ENCODE measurements around the gene TSPAN3. TPM values are rescaled to one million over a fixed set of nuclear protein-coding genes. Genes with fewer than 3 reads are reported as not detected.

Gene TSPAN3
- polyA plus RNA-seq, 1 donor = 556 TPM

- Histone ChIP-seq H3K9me3 (ENCODE audit: control insufficient read depth, low read depth, low read length) (no peaks in the 10 kb centered on the region), H3K27ac (ENCODE audit: low read length) (no peak overlapping the region), H3K36me3 (ENCODE audit: control insufficient read depth, insufficient read depth, low read length) (no peaks in the 10 kb centered on the region), H3K4me1 (ENCODE audit: control insufficient read depth, insufficient read depth, low read length) (peaks cover 48% of the 10 kb centered on the region), H3K4me3 (ENCODE audit: low read length) (no peak overlapping the region), H3K27me3 (ENCODE audit: control insufficient read depth, insufficient read depth, low read length) (peaks cover 15% of the 10 kb centered on the region)
- peak in 1 of 2 donors; percentile 38 for DNase-seq
- WGBS (ENCODE audit: insufficient coverage, low lambda C conversion rate) = no CpG with 5 or more reads among the region's 21 CpGs
Measured at GRCh38 chr15:77029166-77030047, 41.5 kb downstream of the TSPAN3 start.

- no peak for DNase-seq
- peaks cover 41% of the 10 kb centered on the region for H3K4me1 ChIP-seq (ENCODE audit: control insufficient read depth, insufficient read depth, low read length)
- no peaks in the 10 kb centered on the region for H3K36me3 ChIP-seq (ENCODE audit: control insufficient read depth, insufficient read depth, low read length)
- peaks cover 15% of the 10 kb centered on the region for H3K27me3 ChIP-seq (ENCODE audit: control insufficient read depth, insufficient read depth, low read length)
- H3K9me3 ChIP-seq (ENCODE audit: control insufficient read depth, low read depth, low read length) = no peaks in the 10 kb centered on the region
- no CpG with 5 or more reads among the region's 22 CpGs for WGBS (ENCODE audit: insufficient coverage, low lambda C conversion rate)
- H3K4me3 ChIP-seq (ENCODE audit: low read length) = peak overlapping the region; percentile 38
- H3K27ac ChIP-seq (ENCODE audit: low read length) = no peak overlapping the region
Measured at GRCh38 chr15:77028451-77029165, 42.3 kb downstream of the TSPAN3 start.

- Histone ChIP-seq H3K9me3 (ENCODE audit: control insufficient read depth, low read depth, low read length) (no peaks in the 10 kb centered on the region), H3K36me3 (ENCODE audit: control insufficient read depth, insufficient read depth, low read length) (no peaks in the 10 kb centered on the region), H3K4me3 (ENCODE audit: low read length) (peak overlapping the region; percentile 38), H3K27me3 (ENCODE audit: control insufficient read depth, insufficient read depth, low read length) (peaks cover 15% of the 10 kb centered on the region), H3K4me1 (ENCODE audit: control insufficient read depth, insufficient read depth, low read length) (peaks cover 34% of the 10 kb centered on the region), H3K27ac (ENCODE audit: low read length) (no peak overlapping the region)
- WGBS (ENCODE audit: insufficient coverage, low lambda C conversion rate) = no CpG with 5 or more reads among the region's 45 CpGs
- no peak for DNase-seq
Measured at GRCh38 chr15:77027697-77028450, 43.0 kb downstream of the TSPAN3 start.

- DNase-seq = no peak
- Histone ChIP-seq H3K36me3 (ENCODE audit: control insufficient read depth, insufficient read depth, low read length) (no peaks in the 10 kb centered on the region), H3K27me3 (ENCODE audit: control insufficient read depth, insufficient read depth, low read length) (peaks cover 15% of the 10 kb centered on the region), H3K27ac (ENCODE audit: low read length) (no peak overlapping the region), H3K4me3 (ENCODE audit: low read length) (no peak overlapping the region), H3K4me1 (ENCODE audit: control insufficient read depth, insufficient read depth, low read length) (peaks cover 28% of the 10 kb centered on the region), H3K9me3 (ENCODE audit: control insufficient read depth, low read depth, low read length) (no peaks in the 10 kb centered on the region)
- no CpG with 5 or more reads among the region's 12 CpGs for WGBS (ENCODE audit: insufficient coverage, low lambda C conversion rate)
Measured at GRCh38 chr15:77027111-77027696, 43.7 kb downstream of the TSPAN3 start.

GRCh38 chr15:77026501-77027110, 44.3 kb downstream of the TSPAN3 start:
- WGBS (ENCODE audit: insufficient coverage, low lambda C conversion rate) = no CpG with 5 or more reads among the region's 12 CpGs
- H3K4me3 ChIP-seq (ENCODE audit: low read length) = no peak overlapping the region
- no peak overlapping the region for H3K27ac ChIP-seq (ENCODE audit: low read length)
- no peaks in the 10 kb centered on the region for H3K36me3 ChIP-seq (ENCODE audit: control insufficient read depth, insufficient read depth, low read length)
- no peaks in the 10 kb centered on the region for H3K9me3 ChIP-seq (ENCODE audit: control insufficient read depth, low read depth, low read length)
- DNase-seq = no peak
- H3K27me3 ChIP-seq (ENCODE audit: control insufficient read depth, insufficient read depth, low read length) = peaks cover 15% of the 10 kb centered on the region
- peaks cover 22% of the 10 kb centered on the region for H3K4me1 ChIP-seq (ENCODE audit: control insufficient read depth, insufficient read depth, low read length)

GRCh38 chr15:77025941-77026411, 44.9 kb downstream of the TSPAN3 start:
- Histone ChIP-seq H3K4me3 (ENCODE audit: low read length) (no peak overlapping the region), H3K27ac (ENCODE audit: low read length) (no peak overlapping the region), H3K36me3 (ENCODE audit: control insufficient read depth, insufficient read depth, low read length) (no peaks in the 10 kb centered on the region), H3K4me1 (ENCODE audit: control insufficient read depth, insufficient read depth, low read length) (peaks cover 20% of the 10 kb centered on the region), H3K9me3 (ENCODE audit: control insufficient read depth, low read depth, low read length) (no peaks in the 10 kb centered on the region), H3K27me3 (ENCODE audit: control insufficient read depth, insufficient read depth, low read length) (peaks cover 15% of the 10 kb centered on the region)
- WGBS (ENCODE audit: insufficient coverage, low lambda C conversion rate) = no CpG with 5 or more reads among the region's 4 CpGs
- DNase-seq = no peak

- Histone ChIP-seq H3K36me3 (ENCODE audit: control insufficient read depth, insufficient read depth, low read length) (no peaks in the 10 kb centered on the region), H3K9me3 (ENCODE audit: control insufficient read depth, low read depth, low read length) (no peaks in the 10 kb centered on the region), H3K27me3 (ENCODE audit: control insufficient read depth, insufficient read depth, low read length) (peaks cover 14% of the 10 kb centered on the region), H3K27ac (ENCODE audit: low read length) (no peak overlapping the region), H3K4me1 (ENCODE audit: control insufficient read depth, insufficient read depth, low read length) (peaks cover 17% of the 10 kb centered on the region), H3K4me3 (ENCODE audit: low read length) (no peak overlapping the region)
- DNase-seq = no peak
- WGBS (ENCODE audit: insufficient coverage, low lambda C conversion rate) = 100% methylated on average over 1 of the region's 15 CpGs
Measured at GRCh38 chr15:77025083-77025901, 45.6 kb downstream of the TSPAN3 start.

- peaks cover 9% of the 10 kb centered on the region for H3K27me3 ChIP-seq (ENCODE audit: control insufficient read depth, insufficient read depth, low read length)
- no peak overlapping the region for H3K27ac ChIP-seq (ENCODE audit: low read length)
- no peaks in the 10 kb centered on the region for H3K36me3 ChIP-seq (ENCODE audit: control insufficient read depth, insufficient read depth, low read length)
- no peak overlapping the region for H3K4me3 ChIP-seq (ENCODE audit: low read length)
- DNase-seq = no peak
- WGBS (ENCODE audit: insufficient coverage, low lambda C conversion rate) = no CpG with 5 or more reads among the region's 17 CpGs
- no peaks in the 10 kb centered on the region for H3K9me3 ChIP-seq (ENCODE audit: control insufficient read depth, low read depth, low read length)
- peaks cover 10% of the 10 kb centered on the region for H3K4me1 ChIP-seq (ENCODE audit: control insufficient read depth, insufficient read depth, low read length)
Measured at GRCh38 chr15:77024273-77025082, 46.4 kb downstream of the TSPAN3 start.

Measured in large intestine (tissue), 3 donors.